DMS 273 (cell line): ENCODE results near the gene IQGAP3.
A peak's percentile ranks its signal among the peaks of the same experiment; 100 is the strongest.

Source experiments
- DNase-seq: peaks from one replicate; lab custom pipeline; 2025; ENCODE audit not compliant: unreplicated experiment; lab: John Stamatoyannopoulos, UW

The IQGAP3 gene

DNA sequence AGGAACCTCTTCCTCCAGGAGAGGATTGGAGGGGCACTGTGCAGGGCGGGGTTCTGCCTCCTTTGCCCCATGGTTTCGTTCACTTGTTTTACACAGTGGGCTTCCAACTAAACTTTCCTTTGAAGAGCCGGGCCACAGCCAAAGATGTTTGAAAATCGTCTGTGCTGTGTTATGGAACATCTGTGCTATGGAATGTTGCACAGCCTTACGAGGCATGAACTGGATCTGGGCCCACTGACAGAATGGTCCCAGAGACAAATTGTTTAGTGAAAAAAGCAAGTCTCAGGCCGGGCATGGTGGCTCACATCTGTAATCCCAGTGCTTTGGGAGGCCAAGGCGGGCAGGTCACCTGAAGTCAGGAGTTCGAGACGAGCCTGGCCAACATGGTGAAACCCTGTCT is 59.2 kb downstream of the IQGAP3 start:
- no peak for DNase-seq

DNA sequence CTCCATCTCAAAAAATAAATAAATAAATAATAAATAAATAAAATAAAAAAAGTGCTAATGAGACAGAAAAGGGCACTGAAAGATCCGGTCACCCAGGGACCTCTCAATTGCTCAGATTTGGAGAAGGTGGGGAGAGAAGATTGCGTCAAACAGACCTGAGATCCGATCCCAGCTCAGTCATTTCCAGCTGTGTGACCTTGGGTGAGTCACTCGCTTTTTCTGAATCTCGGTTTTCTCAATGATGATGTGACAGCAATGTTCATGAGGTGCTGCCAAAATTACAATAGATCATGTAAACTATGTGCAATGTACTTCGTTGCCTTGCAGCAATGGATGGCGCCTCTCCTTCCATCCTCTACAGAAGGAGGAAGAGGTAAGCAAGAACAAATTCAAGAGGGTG is 60.7 kb downstream of the IQGAP3 start:
- no peak for DNase-seq

DNA sequence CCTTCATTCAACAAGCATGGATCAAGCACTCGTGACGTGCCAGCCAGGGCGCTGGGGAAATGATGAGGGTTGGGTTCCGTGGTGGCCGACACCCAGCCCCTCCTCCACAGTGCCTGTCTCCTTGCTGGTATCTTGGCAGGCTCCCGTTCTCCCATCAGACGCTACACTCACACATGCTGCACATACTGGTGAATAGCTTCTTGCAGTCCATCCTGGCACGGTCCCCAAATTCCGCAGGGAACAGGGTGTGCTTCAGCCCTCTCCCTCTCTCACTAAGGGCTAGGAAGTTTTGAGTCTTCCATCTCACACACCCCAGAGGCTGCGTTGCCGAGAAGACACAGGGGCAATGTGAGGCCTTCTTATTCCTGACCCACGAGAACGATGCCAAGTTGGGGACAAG is 61.7 kb downstream of the IQGAP3 start:
- DNase-seq, result peak; percentile 55

DNA sequence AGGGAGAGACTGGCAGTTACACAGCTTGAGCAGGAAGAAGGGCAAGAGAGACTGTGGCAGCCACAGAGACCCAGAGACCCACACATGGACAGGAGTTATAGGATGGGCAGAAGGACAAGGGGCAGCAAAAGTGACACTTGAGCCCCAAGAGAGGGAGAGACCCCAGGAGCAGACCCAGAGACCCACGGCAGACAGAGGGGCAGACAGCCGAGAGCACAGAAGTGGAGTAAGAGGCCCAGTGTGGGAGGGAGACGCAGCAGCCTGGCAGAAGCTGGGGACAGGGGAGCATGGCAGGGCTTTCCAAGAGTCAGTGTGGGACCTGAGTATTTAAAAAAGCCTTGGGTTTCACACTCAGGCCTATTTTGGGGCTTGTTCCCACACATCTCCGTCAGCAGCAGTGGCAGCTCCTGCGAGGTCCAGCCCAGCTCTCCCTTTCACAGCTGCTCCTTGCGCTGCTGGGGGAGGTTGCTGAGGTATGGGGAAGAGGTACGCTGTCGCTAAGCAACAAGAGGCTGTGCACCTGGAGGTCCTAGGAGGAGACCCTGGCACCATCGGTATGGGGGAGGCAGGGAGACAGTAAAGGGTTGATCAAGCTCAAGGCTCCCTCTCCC is 62.8 kb downstream of the IQGAP3 start:
- no peak for DNase-seq

DNA sequence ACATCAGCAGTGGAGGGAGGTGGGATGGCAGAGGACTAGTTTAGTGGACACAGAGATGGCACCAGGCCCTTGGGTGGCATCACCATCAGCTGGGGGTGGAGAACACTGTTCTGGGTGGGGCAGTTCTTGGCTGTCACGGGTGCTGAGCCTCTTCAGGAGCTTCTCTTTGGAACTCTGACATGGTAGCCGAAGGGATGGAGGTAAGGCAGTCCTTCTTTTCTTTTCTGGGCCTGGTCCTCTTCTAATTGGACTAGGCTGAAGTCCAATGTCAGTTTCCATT is 63.5 kb downstream of the IQGAP3 start:
- DNase-seq, result no peak

DNA sequence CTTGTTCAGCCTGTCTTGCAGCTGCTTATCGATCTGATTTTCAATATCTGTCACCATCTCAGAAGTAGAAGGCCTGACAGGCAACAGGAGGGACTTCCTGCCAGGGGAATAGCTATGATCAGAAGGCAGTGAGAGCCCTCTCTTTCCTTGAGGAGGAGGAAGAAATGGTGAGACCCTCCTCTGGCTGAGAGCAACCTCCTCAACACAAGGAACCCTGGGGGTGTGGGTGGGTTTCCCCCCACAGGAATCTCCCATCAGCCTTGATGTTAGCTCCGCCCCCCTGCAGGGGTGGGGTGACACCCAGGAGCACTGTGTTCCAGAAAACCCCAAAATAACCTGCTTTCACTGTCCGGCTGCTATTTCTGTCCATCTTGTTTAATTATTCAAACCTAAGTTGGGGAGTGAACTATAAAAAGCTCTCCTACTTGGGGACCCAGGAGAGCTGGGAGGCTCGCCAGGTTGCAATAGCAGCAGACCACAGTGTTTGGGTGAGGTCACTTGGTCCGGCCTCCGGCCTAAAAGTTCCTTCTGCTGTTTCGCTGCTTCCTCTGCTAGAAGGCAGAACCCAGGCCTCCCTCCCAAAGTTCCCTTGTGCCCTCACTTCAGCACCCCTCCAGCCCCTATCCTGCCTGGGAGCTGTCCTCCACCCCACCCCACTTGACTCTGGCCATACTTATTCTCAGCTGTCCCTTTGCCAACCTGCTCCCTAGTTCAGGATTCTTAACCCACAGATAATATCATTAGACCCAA is 64.0 kb downstream of the IQGAP3 start:
- DNase-seq, result no peak

DNA sequence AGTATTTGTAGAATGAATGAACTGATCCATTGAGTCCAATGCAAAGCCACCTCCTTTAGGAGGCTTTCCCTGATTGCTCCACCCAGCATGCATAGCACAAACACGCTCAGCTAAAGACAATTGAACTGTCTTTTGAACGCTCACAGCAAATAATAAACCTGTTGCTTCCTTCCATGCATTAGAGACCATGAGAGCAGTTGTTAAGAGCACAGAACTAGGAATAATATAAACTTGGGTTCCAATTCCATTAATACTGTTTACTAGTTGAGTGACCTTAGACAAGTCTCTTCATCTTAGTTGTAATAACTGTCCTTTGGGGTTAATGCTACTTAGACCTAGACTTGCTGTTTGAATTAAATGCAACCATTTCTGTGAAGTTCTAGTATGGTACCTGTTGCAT is 65.9 kb downstream of the IQGAP3 start:
- DNase-seq, result no peak

DNA sequence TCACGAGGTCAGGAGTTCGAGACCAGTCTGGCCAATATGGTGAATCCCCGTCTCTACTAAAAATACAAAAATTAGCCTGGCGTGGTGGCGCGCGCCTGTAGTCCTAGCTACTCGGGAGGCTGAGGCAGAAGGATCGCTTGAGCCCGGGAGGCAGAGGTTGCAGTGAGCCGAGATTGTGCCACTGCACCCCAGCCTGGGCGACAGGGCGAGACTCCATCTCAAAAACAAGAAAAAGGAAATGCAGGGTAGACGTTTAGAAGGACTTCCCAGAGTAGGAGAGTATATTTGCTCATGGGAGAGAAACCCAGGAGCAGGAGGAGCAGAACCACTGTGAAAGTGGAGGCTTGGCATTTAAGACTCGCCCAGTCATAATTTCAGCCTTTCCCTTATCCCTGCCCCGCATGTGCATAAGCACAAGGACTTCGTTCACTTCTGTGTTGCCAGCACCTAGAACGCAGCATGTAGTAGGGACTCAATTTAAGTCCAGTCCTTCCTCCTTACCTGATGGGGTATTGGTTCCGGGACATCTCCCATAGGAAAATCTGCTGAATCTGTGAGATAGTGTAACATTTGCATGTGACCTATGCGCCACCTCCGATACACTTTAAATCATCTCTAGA is 66.6 kb downstream of the IQGAP3 start:
- no peak for DNase-seq

DNA sequence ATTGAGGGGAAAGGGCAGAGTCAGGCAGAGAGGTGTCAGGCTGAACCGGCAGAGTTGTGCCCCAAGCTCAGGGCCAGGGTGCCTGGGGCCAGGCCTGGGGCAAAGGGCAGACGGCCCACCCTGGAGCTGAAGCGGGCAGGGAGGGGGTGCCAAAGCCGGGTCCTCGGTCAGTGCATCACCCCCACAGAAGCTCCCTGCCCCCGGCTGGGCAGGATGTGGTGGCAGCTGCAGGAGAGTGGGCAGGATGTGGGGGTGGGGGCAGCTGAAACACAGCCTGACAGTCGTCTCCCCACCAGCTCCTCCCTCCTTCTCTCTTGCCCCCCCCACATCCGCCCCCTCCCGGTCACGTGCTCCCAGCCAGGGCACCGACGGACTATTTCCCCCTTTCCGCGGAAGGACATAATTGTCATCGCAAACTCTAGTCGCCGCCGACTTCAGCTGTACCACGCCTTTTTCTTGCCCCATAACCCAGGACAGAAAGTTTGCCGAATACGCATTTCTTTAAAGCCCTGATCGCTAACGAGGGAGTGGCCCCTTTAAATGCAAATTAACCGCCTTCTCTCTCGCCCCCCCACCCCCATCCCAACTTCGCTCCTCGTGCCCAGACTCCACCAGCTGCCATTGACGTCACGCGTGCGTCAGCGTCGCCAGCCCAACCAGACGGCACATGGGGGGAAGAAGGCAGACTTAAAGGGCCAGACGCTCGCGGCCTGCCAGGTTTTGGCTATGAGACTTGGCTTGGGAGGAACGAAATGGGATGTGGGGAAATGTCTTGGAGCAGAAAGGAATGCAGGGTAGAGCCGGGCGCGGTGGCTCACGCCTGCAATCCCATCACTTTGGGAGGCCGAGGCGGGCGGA is 67.3 kb downstream of the IQGAP3 start:
- peak; percentile 99 for DNase-seq

DNA sequence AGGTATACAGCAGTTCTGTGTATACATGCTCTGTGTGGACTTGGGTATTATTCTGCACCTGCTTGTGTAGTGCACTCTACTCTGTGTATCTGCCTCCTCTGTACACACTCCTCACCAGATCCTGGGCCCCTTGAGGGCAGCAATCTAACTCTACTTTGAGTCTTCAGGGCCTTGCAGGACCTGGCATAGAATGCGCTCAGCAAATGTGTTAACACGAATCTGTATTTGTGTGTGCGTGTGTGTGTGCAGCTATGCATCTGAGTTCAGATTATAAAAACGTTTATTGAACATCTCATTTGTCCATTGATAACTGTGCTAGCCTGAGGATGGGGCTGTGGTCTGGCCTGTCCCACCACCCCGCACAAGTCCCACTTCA is 67.9 kb downstream of the IQGAP3 start:
- DNase-seq, result peak; percentile 62

DNA sequence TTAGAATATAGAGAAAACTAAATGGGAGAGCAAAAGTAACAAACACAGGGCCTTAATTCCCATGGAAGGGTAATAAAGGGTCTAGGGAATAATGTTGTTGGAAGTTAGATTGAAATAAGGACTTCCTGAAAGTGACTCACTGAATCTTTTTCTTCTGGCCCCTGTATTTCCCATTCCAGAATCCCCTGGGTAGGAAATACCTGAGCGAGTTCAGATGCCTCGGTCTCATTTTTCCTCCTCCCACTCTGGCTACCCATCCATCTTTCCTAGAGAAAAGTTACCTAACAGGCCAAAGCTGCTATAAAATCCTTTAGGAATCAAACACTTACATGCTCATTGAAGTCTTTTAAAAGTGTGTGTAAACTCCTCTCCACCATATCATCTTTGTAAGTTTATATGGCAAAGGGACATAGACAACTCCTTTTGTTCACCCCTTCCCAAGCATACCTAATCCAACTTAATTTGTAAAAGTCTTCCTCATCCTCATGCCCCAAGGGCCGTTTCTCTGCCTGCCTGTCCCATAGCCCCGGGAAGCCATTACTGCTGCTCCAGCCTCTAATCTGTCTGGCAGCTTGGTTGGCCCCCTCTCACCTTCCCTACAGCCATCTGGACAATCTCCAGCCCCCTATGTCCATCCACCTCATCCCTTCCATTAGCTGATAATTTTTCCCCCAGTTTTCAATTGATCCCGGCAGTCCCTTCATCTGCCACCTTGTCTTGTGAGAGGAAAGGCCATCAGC is 68.5 kb downstream of the IQGAP3 start:
- DNase-seq, result peak; percentile 62

DNA sequence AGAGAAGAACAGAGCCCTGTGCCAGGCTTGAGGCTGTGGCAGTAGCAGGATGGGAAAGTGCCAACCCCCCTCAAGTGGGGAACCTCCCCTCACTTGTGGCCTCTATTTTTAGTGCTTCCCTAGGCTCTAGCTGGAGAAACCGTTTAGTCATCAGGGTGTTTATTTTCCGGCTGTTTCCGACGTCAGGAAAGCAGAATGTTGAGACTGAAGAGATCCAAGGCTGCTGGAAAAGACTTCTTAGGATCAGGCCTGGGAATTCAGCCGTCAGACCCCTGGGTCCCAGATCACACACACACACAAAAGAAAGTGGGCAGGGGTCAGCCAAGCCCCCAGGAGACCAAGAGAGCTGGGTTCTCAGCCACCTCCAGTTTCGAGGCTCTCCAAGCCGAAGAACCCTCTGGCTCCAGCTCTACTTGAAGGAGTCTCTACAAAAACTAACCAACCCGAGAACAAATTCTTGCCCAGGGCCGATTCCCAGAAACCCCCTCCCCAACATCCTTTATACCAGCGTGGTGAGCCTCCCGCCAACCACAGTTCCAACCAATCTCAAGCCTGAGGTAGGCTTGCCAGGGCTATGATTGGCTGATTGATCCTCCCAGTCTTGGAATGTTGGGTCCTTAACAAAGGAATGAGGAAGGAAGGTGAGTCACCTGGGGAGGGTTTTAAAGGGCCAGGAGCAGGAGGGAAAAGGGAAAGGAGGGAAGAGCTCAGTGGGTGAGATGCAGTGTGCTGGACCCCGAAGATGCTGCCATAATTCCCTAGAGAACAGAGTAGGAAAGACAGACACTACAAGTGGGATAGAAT is 69.3 kb downstream of the IQGAP3 start:
- DNase-seq, result peak; percentile 50

DNA sequence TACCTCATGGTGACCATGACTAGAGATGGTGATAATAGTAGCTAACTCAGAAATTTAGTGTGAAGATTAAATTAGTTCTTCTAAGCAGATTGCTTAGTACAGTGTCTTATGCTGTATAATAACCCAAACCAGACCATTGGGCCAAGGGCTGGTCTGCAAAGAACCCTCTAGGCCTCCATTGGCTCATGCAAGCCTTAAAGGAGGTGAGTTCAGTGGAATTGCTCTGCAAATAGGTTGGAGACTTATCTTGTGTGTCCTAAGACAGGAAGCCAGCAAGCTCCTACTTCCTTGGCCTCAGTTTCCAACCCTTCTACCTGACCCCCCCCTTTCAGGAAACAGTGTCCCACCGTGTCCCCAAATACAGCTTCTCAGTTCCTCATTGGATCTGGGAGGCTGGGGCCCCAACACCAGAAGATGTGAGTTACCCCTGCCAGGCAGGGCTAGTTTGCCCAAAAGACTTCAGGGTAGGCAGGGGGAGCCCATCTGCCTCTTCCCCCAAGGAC is 69.9 kb downstream of the IQGAP3 start:
- no peak for DNase-seq

DNA sequence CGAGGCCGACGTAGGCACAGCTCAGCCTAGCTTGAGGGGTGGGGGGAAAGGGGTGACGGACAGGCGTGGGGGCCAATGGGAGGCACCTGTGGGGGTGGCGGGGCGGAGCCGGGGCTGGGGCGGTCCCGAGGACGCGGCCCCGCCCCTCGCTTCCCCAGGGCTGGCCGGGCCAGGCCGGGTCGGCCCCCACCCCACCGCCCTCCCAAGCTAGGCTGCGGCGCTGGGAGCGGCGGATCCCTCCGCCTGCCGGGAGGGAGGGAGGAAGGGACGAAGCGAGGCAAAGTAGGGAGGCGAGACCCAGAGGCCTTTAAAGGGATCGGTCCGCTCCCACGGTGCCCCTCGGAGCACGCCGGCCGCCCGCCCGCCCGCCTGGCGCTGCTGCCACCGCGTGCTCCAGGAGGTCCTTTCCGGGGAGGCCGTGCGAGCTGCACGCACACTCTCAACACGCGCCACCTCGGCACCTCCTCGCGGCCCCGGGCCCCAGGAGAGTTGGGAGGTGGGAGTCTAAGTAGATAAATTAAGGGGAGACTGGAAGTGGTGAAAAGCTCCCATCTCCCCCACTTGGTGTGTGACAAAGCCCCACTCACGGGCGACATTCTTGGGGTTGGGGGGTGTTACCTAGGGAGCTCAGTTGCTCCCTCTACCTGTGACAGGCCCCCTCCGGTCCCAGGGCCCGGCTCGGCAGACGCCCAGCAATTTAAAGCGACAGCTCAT is 71.4 kb downstream of the IQGAP3 start:
- peak; percentile 99 for DNase-seq

DNA sequence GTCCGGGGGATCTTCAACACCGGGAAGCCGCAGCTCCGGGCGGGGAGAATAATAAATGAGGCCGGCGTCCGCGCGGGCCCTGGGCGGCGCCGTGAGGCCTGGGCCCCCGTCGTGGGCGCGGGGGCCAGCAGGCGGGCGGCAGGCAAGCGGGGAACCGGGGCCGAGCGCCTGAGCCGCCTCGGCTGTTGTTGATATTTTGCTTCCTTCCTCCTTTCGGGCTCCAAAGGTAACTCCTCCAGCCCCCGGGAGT is 71.9 kb downstream of the IQGAP3 start, which contains the start of gene MEF2D:
TSS of gene MEF2D (minus strand) at position 233 of the 250 bp plus-strand sequence. CDS start 17,483 bp downstream, outside the sequence.
- no peak for DNase-seq

DNA sequence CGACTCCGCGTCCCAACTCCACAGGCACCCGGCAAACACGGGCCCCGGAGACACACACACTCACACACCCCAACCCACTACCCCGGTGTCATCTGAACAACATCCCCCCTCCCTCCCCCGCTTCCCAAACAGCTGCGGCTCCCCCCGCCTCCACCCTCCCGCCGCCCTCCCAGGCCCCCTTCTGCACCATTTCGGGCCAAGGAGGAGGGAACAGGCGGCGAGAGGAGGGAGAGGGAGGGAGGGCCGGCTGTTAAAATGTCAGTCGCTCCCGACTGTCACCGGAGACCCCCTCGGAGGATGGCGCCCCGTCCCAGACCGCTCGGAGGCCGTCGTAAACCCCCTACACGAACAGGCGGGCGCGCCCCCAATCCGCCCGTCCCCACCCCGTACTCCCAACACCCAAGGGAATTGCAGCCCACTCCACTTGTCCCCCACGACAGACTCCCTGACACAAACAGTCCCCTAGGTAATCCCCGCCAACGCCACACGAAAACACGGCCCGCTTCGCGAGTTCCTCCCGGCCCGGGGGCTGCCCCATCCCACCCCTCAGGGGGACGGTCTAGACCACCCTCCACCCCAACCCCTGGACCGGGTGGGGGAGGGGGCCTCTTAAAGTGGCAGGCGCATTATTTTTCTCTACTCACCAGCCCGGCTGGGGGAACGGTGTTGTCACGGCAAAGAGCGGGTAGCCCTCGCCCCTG is 72.4 kb downstream of the IQGAP3 start:
- DNase-seq, result peak; percentile 84

DNA sequence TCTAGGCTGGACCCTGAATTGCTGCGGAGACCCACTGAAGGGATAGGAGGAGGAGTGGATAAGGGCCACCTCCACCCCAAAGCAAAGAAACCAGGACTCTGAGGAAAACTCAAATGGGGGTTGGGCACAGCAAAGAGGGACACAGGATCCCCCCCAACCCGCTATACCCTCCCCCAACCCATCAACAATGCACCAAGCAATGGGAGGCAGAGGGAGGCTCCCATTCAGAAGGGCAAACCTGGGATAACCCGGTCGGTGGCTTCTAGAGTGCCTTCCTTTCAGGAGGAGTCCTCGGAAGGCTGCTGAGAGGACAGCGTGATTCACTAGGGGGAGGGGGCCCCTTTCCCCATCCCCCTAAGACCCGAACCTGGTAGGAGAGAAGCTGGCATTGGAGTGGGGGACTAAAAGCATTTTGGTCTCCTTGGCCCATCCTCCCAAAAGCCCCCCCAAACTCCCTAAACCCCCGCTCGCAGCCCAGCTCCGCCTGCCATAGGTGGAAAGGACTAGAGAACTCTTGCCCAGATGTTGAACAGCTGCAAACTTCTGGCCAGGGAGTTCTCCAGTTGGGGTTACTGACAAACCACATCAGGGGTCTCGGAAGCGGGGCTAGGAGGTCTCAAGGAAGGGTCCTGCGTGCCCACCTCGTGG is 73.0 kb downstream of the IQGAP3 start:
- DNase-seq, result peak; percentile 64

DNA sequence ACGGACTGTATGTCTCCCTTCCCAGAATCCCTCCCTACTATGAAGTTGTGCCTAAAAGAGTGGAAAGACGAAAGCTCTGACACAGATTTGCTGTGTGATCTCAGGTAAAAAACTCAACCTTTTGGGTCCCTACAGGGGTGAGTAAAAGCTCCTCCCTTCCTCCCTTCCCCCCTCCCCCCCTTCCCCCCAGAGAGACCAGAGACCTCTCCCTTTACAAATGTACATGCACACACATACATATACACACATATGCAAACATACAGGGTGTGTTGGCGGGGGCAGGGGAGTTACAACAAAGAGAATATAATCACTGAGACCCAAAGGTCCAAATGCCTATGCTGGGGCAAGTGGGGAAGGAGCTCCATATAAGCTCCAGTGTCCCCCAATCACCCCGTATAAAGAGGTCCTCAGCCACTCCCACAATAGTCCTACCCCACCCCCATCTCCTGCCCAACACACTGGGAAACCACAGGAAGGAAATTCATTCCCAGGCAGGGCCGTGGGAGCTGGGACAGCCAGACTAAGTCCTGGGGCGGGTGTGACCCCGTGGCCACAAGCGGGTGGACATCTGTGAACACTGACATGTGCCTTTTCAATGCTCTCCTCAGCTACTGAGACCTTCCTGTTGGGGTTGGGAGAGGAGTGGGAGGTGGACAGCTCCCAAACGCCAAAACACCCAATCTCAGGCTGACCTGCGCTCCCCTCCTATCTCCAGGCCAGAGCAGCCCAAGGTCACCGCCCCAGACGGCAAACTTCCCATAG is 73.8 kb downstream of the IQGAP3 start:
- DNase-seq, result no peak
